ENCODE data around the gene LRP8. TPM values are rescaled to one million over a fixed set of nuclear protein-coding genes. Genes with fewer than 3 reads are reported as not detected.

Gene LRP8
- total RNA-seq, 1 donor from 2014 or later = 9.9 TPM

Other genes starting within 250 kb of the LRP8 start
- gene SLC1A7, start 185.4 kb downstream of the LRP8 start, total RNA-seq = 0.42 TPM
- gene CPT2, start 131.2 kb downstream of the LRP8 start, total RNA-seq = 17.5 TPM
- 48.2 TPM for gene CZIB, start 107.4 kb downstream of the LRP8 start, total RNA-seq
- 35.7 TPM for gene MAGOH, start 89.6 kb downstream of the LRP8 start, total RNA-seq
- not detected for gene DMRTB1, start 131.3 kb upstream of the LRP8 start, total RNA-seq

Measured in mesenteric fat pad (tissue), 1 donor.